Prostate gland (tissue), 2 donors: Measurements from ENCODE around the gene OR10J5.

ENCODE experiments used
- POLR2A ChIP-seq: fragments of 450-650 bp; IDR thresholded peaks from one replicate; pipeline ENCODE4 v1.6.1; 2016; ENCODE audit warnings: antibody characterized with exemption, mild to moderate bottlenecking
- POLR2AphosphoS5 ChIP-seq: sonication (generic); formaldehyde crosslinking; IDR thresholded peaks from one replicate; pipeline ENCODE4 v1.6.1; 2017; ENCODE audit warnings: antibody characterized with exemption
- TF ChIP-seq, protein P1 (sequence below), 4 experiments: fragments of 200-600 bp in 2 of 4; fragments of 450-650 bp in 2 of 4; sonication (generic) in 2 of 4; IDR thresholded peaks; 1 replicate in 3 of 4; 2 replicates in 1 of 4; pipeline ENCODE4 v1.5.1; 2016 to 2019; ENCODE audit warnings: antibody characterized with exemption in 4 of 4, mild to moderate bottlenecking in 2 of 4, moderate library complexity in 2 of 4

DNA sequence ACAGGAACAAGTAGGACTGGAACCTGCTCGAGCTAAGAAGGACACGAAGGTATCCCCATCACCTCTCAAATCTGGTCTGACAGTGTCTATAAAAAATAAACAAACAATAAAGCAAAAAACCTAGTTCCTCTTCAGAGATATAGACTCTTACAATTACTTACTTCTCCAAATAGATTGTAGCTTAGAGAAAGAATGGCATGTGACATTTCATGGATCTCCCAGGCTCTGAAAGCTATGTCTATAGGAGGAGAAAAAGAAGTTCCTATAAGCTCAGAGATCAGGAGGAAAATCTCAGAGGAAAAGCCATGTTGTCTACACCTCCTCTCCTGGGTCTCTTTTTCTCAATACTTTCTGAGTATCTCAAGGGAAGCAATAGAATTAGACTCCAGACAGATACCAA, 12.3 kb upstream of the OR10J5 start:
- TF ChIP-seq, protein P1, sequence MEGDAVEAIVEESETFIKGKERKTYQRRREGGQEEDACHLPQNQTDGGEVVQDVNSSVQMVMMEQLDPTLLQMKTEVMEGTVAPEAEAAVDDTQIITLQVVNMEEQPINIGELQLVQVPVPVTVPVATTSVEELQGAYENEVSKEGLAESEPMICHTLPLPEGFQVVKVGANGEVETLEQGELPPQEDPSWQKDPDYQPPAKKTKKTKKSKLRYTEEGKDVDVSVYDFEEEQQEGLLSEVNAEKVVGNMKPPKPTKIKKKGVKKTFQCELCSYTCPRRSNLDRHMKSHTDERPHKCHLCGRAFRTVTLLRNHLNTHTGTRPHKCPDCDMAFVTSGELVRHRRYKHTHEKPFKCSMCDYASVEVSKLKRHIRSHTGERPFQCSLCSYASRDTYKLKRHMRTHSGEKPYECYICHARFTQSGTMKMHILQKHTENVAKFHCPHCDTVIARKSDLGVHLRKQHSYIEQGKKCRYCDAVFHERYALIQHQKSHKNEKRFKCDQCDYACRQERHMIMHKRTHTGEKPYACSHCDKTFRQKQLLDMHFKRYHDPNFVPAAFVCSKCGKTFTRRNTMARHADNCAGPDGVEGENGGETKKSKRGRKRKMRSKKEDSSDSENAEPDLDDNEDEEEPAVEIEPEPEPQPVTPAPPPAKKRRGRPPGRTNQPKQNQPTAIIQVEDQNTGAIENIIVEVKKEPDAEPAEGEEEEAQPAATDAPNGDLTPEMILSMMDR (IDR thresholded peaks at IDR 0.05) = no peak
- TF ChIP-seq POLR2A (no peak), POLR2AphosphoS5 (no peak)
